Measurements from ENCODE around the gene CDH20. TPM values are rescaled to one million over a fixed set of nuclear protein-coding genes. Genes with fewer than 3 reads are reported as not detected.

CDH20 gene
- total RNA-seq, 1 donor from 2014 or later, result not detected

GRCh38 chr18:61572084-61572655 is 238.9 kb downstream of the CDH20 start:
- intact Hi-C loops (cut with micrococcal nuclease), result no loop called here

- intact Hi-C loops (cut with micrococcal nuclease), result no loop called here
Measured at GRCh38 chr18:61572871-61573270, 239.6 kb downstream of the CDH20 start.

GRCh38 chr18:61574665-61575064 is 241.4 kb downstream of the CDH20 start:
- intact Hi-C loops (cut with micrococcal nuclease), result no loop called here

- intact Hi-C loops (cut with micrococcal nuclease), result no loop called here
Measured at GRCh38 chr18:61575419-61575818, 242.2 kb downstream of the CDH20 start.

GRCh38 chr18:61578846-61579245 is 245.6 kb downstream of the CDH20 start:
- intact Hi-C loops (cut with micrococcal nuclease), result no loop called here

GRCh38 chr18:61579581-61579980 is 246.4 kb downstream of the CDH20 start:
- intact Hi-C loops (cut with micrococcal nuclease), result no loop called here

- intact Hi-C loops (cut with micrococcal nuclease), result loop anchor here (10.0 kb wide), 1 partner anchor 315 kb away; the partner anchor contains the start of gene RNF152
Measured at GRCh38 chr18:61580046-61580445, 246.8 kb downstream of the CDH20 start.

- intact Hi-C loops (cut with micrococcal nuclease), result loop anchor here (1.0 to 10.0 kb wide), 2 partner anchors 313 to 550 kb away; partner anchors contain the start of gene RNF152
Measured at GRCh38 chr18:61581578-61582201, 248.5 kb downstream of the CDH20 start.

GRCh38 chr18:61582202-61582710 is 249.0 kb downstream of the CDH20 start:
- intact Hi-C loops (cut with micrococcal nuclease), result loop anchor here (1.0 to 10.0 kb wide), 2 partner anchors 313 to 549 kb away; partner anchors contain the start of gene RNF152

GRCh38 chr18:61583548-61583947 is 250.3 kb downstream of the CDH20 start:
- intact Hi-C loops (cut with micrococcal nuclease), result loop anchor here (10.0 kb wide), 1 partner anchor 311 kb away; the partner anchor contains the start of gene RNF152

GRCh38 chr18:61587865-61588264 is 254.6 kb downstream of the CDH20 start:
- intact Hi-C loops (cut with micrococcal nuclease), result loop anchor here (10.0 kb wide), 1 partner anchor 307 kb away; the partner anchor contains the start of gene RNF152

- intact Hi-C loops (cut with micrococcal nuclease), result loop anchor here (10.0 kb wide), 1 partner anchor 306 kb away; the partner anchor contains the start of gene RNF152
Measured at GRCh38 chr18:61589053-61589723, 256.0 kb downstream of the CDH20 start.

GRCh38 chr18:61589724-61590065 is 256.5 kb downstream of the CDH20 start:
- intact Hi-C loops (cut with micrococcal nuclease), result loop anchor here (10.0 kb wide), 1 partner anchor 305 kb away; the partner anchor contains the start of gene RNF152

- intact Hi-C loops (cut with micrococcal nuclease), result no loop called here
Measured at GRCh38 chr18:61591253-61591652, 258.0 kb downstream of the CDH20 start.

GRCh38 chr18:61595615-61596251 is 262.5 kb downstream of the CDH20 start:
- intact Hi-C loops (cut with micrococcal nuclease), result no loop called here

- intact Hi-C loops (cut with micrococcal nuclease), result no loop called here
Measured at GRCh38 chr18:61596296-61596695, 263.1 kb downstream of the CDH20 start.

GRCh38 chr18:61597316-61597715 is 264.1 kb downstream of the CDH20 start:
- intact Hi-C loops (cut with micrococcal nuclease), result no loop called here

- intact Hi-C loops (cut with micrococcal nuclease), result no loop called here
Measured at GRCh38 chr18:61600422-61600821, 267.2 kb downstream of the CDH20 start.

- intact Hi-C loops (cut with micrococcal nuclease), result no loop called here
Measured at GRCh38 chr18:61602836-61603235, 269.6 kb downstream of the CDH20 start.
